Measurements from ENCODE around the gene SNX9.
"Not testable (repeated sequence)": the region's sequence is repeated elsewhere in the genome, so short reads cannot be mapped to it uniquely, and the experiment has no call there.

Gene SNX9

DNA sequence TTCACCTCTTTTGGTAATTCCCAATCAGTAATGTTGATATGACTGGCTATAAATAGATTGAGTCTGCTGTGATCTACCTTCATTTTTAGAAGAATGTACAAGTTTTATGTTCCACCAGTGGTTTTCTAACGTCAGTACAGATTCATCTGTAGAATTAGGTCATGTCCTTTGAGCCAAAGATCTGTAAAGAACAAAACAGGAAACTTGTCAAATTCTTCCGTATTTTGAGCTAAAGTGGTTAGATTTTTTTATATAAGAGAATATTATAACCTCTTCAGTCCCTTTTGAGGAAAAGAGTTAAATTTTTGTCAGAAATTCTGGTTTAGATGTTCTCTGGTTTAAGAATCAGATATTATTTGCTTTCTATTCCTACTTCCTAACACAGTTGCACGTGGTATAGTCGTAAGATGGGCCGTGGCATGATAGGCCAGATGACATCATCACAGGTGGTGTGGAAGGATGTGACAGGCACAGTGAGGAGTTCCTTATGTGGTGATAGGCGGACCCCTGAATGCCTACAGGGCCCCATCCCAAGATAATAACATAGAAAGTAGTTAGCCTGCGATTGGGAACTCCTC lies 62.3 kb downstream of the SNX9 start:
- peak; percentile 30 to 33 for DNase-seq (ENCODE audit: low read depth in 2 of 2)

DNA sequence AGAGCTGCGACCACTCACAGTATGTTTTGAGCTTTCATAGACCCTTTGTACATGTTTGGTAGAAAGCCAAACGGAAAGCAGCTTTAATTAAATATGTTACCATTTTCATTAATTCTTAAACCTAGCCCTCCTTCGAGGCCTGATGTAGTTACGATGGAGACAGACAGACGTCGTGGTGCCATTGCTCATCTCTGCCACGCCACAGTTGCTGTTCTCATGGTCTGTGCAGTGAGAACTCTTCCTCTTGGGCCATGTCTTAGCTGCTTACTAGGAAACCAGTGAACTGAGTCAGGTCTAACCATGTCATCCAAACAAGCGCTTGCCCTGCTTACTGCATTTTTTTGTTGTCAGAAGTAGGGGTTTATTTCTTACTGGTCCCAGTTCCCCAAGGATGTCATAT lies 62.8 kb downstream of the SNX9 start:
- DNase-seq (ENCODE audit: low read depth in 2 of 2), result peak in 1 of 2 donors; percentile 17

DNA sequence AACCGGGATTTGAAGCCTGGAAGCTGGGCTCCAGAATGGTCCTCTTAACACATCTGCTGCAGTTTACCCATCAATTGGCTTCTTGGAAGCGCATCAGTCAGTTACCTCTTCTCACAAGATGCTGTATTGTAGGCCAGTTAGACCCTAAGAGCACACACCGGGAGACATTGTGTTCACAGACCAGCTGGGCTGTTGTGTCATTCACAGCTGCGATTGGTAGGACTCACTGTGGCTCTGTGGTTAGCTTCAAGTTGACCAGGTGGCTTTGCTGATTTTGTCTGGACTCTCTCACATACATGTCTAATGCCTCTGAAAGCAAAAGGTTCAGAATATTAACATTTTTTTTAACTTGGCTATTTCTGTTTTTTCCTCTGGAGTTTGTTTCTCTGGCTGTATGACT lies 64.8 kb downstream of the SNX9 start:
- DNase-seq (ENCODE audit: low read depth in 2 of 2), result no peak

DNA sequence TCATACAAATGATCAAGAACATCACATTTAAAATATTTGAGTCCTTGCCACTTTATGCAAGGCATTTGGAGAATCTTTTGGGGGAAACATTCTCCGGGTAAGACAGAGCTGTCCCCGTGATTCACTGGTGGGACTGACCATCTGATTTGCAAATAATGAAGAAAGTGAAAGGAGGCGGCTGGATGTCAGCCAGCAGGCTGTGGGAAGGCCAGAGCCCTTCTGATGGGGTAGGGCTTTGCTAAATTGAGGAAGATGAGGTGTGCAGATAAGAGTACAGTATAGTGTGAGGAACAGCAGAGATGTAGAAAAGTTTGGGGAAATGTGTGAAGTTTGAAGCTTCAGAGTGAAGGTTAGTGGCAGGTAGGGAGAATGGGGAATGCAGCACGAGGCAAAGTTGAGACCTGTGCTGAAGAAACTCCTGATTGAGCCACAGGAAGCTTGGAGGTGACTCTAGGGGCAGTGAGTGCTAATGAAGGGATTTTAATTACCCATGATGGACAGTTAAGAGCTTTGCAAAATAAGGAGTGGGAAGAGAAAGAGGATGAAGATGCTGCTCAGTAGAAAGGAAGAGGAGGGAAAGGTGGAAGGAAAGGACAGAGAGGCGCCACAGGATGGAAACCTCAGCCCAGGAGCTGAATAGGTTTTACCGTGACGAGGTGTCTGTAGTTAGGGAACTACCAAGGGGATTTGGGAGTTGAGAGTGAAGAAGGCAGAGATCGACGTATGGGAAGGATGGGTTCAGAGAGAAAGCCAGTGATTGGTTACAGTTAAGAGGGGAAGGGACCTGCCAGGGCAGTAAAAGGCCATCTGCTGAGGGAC lies 68.7 kb downstream of the SNX9 start:
- DNase-seq (ENCODE audit: low read depth in 2 of 2), result no peak

DNA sequence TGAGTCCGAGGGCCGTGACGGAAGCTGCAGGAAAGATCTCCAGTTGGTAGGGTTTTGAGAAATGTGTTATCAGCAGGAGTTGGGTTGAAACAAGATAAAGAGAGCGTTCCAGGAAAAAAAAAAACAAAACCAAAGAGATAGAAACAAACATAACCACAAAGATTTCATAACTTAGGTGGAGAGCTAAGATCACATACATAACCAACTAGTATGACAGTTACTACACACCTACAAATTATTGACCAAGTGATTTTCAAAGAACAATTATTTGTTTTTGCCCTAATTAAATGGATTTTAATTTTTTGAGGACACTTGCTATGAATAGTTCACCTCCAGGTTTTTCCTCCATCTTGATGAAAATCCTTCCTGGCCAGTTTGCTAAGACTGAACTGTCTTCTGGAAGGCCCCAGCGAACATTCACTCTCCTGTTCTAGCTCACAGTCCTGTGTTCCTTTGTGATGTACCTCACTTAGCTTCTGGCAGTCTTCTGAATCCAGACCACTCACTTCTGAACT lies 69.4 kb downstream of the SNX9 start:
- DNase-seq (ENCODE audit: low read depth in 2 of 2), result no peak

DNA sequence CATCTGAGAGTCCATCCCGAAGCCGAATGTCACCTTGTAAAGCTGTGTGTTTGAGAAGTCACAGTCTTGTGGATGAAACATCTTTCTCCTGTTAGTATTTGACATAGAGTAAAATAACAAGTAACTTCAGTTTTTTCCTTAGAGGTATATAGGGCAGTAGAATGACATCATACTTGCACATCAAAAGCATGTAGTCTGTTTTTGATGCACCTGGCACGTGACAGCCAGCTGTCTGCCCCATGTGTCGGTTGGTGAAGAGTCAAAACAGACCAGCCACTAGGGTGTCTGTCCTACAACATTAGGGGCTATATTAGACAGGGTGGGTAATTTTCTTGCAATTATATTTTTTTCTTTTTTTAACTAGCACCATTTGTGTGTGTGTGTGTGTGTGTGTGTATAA lies 70.2 kb downstream of the SNX9 start:
- DNase-seq (ENCODE audit: low read depth in 2 of 2), result no peak

DNA sequence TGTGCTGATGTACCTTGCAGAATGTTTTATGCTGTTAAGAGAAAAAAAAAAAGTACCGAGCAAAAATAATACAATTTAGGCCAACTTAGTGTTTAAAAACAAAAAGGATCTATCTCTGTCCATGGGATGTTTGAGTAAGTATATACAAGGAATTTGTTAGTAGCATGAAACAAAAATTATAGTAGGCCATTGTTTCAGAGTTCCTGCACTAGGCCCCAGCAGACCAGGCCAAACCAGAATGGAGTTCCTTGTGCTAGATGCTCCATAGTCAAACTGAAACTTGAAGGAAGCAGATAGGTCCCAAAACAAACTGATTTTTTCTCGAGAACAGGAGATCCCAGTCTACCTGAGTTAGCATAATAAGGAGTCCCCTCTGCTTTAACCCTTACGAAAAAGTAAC lies 72.5 kb downstream of the SNX9 start:
- no peak for DNase-seq (ENCODE audit: low read depth in 2 of 2)

DNA sequence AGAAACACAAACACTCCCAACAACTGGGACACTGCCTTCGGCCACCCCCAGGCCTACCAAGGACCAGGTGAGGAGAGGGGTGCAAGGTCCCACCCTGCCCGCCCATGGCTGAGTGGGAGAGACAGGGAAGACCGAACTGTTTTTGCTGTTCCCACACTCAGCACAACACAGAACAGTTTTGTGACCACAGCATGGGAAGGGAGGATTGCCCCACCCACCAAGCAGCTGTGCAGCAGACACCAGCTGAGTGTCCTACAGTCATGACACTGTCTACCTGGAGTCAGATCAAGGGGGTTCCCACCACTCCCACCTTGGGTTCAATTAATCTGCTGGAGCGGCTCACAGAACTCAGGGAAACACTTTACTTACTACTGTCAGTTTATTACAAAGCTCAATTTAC lies 73.9 kb downstream of the SNX9 start:
- no peak for DNase-seq (ENCODE audit: low read depth in 2 of 2)

DNA sequence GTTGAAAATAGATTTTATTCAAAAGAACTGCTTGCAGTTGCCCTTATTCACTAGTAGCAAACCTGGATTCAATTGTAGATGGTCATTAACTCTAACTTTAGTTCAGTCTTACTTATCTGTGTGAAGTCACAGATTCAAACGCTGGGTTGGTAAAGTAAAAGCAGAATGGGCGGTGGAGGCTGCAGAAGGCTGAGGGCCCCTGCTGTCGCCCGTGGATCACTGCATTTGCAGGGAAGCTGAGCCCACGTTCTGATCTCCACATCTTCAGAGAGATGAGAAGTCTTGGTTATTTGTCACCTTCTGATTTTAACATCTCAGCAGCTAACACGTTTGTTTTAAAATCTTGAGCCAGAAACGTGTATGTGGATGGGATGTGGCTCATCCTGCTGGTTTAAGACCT lies 75.1 kb downstream of the SNX9 start:
- DNase-seq (ENCODE audit: low read depth in 2 of 2), result no peak

DNA sequence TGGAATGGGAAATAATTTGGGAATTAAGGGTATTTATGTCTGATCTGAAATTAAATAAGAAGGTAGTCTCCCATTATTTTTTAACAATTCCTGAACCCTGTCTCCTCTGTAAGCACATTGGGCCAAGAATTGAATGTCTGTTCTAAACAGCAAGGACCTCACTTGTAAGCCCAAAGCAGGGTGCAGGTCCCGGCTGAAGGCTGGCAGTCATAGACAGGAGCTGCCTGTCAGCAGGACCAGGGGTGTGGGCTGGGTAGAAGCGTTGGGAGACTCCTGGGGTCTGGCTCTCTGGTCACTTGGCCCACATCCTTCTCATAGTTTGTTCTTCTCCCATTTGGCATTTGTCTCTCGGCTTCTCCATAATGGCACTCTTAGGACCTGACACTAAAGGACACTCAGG lies 75.6 kb downstream of the SNX9 start:
- DNase-seq (ENCODE audit: low read depth in 2 of 2), result no peak

DNA sequence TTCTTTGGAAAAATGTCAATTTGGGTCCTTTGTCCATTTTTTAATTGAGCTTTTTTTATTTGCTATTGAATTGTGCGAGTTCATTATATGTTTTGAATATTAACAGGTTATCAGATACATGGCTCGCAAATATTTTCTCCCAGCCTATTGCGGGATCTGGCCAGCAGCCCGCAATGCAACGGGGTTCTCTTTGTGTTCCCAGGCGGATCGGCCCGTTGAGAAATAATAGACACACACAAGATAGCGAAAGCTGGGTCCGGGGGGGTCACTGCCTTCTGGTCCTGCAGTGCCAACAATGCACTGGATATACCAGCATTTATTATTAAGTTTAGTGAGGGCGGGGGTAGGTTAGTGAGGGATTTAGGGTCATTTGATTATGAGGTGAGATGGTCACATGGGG lies 77.2 kb downstream of the SNX9 start:
- not testable (repeated sequence) for DNase-seq (ENCODE audit: low read depth in 2 of 2)

DNA sequence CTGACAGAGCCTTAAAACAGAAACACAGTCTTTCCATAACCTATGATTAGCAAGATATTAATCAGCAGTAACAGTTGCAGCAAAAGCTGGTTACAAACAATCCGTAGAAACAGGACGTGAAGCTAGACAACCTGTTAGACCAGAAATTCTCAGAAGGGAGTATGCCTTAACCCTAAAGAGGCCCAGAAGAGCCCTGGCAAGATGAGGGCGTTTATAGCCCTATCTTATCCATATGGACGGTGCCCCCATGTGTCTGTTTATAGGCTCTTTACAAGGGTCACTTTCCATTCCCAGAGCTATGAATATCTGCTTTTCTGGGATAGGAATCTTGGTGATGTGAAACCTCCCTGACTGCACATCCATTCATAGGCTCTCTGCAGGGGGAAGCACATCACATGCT lies 77.7 kb downstream of the SNX9 start:
- not testable (repeated sequence) for DNase-seq (ENCODE audit: low read depth in 2 of 2)

DNA sequence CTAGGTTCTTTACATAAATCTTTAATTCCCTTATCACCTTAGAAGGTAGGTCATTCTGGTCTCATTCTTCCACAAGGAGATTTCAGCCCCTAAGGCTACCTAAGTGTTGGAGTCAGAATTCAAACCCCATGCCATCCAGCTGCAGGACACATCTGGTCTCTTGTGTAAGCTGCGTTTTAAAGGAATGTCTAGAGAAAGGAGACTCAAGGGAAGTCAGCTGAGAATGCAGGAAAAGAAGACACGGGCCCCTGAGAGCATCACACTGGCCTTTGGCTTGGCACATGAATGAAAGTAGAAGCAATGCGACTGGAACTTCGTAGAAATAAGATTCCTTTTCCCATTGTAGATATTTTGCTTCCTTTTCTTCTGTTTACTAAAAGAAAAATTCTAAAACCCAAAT lies 82.0 kb downstream of the SNX9 start:
- DNase-seq (ENCODE audit: low read depth in 2 of 2), result no peak

DNA sequence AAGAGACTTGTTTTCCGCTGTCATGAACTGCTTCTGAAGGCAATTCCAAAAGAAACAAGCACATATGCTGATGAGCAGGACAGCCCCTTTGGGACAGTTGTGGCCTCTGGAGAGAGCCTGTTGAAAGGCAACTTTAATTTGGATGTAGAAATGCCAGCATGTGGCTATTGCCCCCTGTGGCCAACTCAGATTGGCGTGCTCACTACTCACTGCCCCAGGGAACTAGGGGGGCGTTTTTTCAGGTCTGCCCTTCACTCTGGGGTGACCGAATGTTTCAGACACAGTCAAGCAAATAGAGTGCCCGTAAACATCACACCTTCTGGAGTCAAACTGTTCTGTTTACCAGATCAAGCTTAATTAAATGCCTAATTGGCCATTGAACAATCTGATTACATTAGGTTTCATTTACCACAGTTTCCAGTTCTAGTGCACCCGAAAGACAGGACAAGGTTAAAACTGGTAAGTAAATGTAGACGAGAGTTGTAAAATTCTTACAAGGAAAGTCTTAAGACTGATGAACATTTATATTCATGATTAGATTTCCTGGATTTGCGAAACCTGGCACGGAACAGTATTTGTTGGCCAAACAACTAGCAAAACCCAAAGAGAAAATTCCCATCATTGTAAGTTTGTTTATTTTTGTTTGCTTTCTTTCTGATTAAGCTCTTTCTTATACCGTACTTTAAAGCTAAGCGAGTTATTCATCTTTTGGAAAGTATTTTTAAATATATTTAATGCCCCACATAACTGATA lies 82.7 kb downstream of the SNX9 start:
- DNase-seq (ENCODE audit: low read depth in 2 of 2), result no peak

DNA sequence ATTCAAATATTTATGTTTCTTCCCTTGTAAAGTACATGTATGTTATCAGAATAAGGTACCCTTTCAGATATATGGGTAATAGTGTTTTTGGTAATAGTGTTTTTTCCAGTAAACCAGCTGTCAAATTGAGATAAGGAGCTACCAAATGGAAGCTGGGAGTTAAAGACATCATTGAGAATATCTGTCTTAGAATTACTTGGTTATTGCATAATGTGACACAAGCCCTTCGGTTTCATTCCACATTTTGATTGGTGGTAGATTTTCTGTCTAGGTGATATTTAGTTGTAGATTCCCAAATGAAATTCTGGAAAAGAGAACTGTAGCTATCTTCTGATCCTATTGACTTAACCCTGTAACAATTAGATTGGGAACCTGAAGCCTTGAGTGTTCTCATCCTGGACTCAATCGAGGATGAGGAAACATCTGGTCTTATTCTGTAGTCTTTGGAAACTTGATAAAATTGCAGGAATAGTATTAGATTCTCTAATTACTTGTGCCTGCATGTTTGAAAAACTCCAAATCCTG lies 83.6 kb downstream of the SNX9 start:
- DNase-seq (ENCODE audit: low read depth in 2 of 2), result no peak

DNA sequence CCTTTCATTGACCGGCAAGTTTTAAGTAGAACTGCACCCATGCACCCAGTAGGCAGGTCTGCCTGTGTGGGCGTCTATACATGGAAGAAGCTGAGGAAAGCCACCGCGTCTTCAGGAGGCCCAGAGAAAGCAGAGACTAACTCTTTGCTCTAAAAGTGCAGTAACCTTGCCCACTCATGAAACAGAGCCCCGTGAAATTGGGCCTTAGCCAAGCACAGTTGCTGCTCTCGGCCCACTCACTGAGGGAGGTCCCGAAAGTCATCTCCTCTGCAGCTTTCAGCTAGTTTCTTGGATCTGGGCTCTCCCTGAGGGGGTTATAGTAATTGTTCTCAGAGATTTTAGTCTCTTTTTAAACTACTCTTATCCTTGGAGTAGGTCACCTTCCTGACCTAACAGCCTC lies 84.6 kb downstream of the SNX9 start:
- DNase-seq (ENCODE audit: low read depth in 2 of 2), result no peak

DNA sequence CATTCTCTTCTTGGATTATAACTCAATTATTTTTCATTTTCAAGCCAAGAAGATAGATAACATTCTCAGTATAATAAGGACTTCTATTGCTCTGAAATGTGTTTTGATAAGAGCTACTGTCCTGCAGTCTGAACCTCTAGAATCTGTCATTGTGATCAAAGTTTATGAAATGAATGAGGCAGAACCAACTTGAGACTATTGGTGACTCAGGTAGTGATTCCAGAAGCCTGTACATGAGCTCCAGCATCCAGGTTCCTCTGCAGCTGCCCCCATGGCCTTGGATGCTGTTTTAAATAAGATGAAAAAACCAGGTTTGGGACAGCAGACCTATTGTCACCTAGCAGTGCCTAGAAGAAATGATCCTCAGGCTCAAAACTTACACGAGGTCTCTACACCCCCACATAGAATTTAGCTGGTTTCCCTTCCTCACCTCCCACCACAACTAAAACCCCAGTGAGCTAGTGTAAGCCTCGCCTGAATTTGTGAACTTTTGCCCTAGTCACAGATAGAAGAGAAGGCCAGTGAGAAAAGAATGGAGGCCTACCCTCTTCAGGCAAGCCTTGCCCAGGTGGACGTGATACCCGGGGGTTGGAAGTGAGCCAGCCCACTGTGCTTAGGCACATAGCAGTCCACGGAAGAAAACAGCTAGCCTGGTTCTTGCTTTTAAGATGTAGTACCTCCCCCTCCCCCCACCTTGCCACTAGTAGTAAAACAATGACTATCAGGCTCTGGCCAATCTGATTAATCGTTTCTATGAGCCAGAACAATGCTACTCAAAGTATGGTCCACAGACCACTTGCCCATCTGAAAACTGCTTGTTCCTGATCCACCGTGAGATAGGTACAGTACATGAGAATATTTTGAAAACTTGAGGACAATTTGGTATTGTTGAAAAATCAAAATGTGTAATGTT lies 85.6 kb downstream of the SNX9 start:
- DNase-seq (ENCODE audit: low read depth in 2 of 2), result no peak

DNA sequence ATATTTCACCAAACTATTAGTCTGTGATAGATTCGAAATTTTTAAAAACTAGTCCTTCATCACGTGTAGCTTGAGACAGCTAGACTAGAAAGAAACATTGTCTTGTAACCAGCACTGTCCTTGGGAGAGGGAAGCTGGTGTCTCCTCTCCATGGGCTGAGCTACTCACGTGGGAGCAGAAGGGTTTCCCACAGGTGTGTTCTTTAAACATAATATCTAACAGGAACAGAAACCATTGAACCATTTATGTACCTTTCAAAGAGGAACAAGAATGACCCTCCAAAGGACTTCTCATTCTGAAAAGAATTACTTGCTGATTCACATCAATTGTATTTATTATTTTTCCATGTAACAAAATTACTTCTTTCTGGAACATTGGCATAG lies 86.2 kb downstream of the SNX9 start:
- DNase-seq (ENCODE audit: low read depth in 2 of 2), result no peak

DNA sequence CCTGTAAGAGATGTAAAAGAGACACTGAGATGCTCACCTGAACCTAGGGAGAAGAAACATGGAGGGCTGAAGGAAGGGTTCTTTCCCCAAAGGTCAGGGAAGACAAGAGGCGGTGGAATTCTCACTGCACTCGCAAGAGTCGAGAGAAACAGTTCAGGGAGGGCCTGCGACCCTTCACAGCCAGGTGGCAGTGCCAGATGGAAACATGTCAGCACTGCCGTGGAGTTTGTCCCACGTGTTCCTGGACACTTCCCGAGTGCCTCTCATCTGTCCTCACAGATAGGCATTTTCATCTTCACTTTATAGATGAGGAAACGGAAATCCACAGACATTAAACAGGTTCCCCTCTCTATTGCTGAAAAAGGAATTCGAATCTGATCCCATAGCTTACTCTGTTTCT lies 88.2 kb downstream of the SNX9 start:
- no peak for DNase-seq (ENCODE audit: low read depth in 2 of 2)

DNA sequence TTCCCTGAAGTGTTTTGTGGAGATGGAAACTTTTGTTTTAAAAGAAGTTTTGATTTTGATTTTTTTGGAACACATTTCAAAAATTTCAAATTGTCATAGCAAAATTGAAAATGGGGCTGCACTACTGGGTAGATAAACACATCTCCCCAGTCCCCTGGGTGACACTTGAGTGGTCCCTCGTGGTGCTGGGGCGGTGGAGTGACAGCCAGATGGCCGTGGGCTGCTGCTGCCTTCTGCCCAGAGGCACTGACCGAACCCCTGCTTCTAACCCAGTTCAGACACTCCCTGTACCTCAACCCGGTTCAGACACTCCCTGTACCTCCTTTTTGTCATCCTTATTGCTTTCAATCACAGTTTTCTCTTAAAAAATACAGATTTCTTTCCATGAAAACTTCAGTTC lies 88.7 kb downstream of the SNX9 start:
- DNase-seq (ENCODE audit: low read depth in 2 of 2), result no peak

DNA sequence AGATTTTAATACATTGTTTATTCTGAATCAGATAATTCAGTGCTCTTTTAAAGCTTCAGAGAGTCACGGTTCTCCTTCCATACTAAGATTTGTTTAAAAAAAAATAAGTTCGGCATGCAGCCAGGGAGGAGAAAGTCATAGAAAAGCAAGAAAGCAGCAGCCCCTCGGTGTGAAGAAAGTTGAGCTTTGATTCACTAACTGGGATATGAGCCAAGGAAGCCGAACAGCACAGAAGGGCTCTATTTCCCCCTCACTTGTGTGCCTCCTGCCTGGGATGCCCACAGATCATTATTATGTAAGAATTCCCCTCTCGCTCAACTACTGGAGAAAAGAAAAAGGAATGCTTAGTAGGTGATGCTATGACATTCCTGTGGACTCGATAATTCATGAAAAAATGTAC lies 89.3 kb downstream of the SNX9 start:
- no peak for DNase-seq (ENCODE audit: low read depth in 2 of 2)

Measured in stimulated activated CD4-positive, alpha-beta T cell treated with anti-CD3 and anti-CD28 coated beads, Interleukin-4, amount 100 ng/mL, for 48 hours (primary cell).